ENCODE results near the gene GRIK3.
"Not testable (repeated sequence)": the region's sequence is repeated elsewhere in the genome, so short reads cannot be mapped to it uniquely, and the experiment has no call there.

DNA sequence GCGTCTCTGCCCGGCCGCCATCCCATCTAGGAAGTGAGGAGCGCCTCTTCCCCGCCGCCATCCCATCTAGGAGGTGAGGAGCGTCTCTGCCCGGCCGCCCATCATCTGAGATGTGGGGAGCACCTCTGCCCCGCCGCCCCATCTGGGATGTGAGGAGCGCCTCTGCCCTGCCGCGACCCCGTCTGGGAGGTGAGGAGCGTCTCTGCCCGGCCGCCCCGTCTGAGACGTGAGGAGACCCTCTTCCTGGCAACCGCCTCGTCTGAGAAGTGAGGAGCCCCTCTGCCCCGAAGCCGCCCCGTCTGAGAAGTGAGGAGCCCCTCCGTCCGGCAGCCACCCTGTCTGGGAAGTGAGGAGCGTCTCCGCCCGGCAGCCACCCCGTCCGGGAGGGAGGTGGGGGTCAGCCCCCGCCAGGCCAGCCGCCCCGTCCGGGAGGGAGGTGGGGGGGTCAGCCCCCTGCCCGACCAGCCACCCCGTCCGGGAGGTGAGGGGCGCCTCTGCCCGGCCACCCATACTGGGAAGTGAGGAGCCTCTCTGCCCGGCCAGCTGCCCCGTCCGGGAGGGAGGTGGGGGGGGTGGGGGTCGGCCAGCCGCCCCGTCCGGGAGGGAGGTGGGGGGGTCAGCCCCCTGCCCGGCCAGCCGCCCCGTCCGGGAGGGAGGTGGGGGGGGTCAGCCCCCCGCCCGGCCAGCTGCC, 46.1 kb upstream of the GRIK3 start:
- TF ChIP-seq, protein P1, sequence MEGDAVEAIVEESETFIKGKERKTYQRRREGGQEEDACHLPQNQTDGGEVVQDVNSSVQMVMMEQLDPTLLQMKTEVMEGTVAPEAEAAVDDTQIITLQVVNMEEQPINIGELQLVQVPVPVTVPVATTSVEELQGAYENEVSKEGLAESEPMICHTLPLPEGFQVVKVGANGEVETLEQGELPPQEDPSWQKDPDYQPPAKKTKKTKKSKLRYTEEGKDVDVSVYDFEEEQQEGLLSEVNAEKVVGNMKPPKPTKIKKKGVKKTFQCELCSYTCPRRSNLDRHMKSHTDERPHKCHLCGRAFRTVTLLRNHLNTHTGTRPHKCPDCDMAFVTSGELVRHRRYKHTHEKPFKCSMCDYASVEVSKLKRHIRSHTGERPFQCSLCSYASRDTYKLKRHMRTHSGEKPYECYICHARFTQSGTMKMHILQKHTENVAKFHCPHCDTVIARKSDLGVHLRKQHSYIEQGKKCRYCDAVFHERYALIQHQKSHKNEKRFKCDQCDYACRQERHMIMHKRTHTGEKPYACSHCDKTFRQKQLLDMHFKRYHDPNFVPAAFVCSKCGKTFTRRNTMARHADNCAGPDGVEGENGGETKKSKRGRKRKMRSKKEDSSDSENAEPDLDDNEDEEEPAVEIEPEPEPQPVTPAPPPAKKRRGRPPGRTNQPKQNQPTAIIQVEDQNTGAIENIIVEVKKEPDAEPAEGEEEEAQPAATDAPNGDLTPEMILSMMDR (IDR thresholded peaks at IDR 0.05): not testable (repeated sequence)
- TF ChIP-seq, protein P2, sequence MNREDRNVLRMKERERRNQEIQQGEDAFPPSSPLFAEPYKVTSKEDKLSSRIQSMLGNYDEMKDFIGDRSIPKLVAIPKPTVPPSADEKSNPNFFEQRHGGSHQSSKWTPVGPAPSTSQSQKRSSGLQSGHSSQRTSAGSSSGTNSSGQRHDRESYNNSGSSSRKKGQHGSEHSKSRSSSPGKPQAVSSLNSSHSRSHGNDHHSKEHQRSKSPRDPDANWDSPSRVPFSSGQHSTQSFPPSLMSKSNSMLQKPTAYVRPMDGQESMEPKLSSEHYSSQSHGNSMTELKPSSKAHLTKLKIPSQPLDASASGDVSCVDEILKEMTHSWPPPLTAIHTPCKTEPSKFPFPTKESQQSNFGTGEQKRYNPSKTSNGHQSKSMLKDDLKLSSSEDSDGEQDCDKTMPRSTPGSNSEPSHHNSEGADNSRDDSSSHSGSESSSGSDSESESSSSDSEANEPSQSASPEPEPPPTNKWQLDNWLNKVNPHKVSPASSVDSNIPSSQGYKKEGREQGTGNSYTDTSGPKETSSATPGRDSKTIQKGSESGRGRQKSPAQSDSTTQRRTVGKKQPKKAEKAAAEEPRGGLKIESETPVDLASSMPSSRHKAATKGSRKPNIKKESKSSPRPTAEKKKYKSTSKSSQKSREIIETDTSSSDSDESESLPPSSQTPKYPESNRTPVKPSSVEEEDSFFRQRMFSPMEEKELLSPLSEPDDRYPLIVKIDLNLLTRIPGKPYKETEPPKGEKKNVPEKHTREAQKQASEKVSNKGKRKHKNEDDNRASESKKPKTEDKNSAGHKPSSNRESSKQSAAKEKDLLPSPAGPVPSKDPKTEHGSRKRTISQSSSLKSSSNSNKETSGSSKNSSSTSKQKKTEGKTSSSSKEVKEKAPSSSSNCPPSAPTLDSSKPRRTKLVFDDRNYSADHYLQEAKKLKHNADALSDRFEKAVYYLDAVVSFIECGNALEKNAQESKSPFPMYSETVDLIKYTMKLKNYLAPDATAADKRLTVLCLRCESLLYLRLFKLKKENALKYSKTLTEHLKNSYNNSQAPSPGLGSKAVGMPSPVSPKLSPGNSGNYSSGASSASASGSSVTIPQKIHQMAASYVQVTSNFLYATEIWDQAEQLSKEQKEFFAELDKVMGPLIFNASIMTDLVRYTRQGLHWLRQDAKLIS (CRISPR knock-in tag; IDR thresholded peaks at IDR 0.05; ENCODE audit: borderline replicate concordance): not testable (repeated sequence)
- TF ChIP-seq, protein P3, sequence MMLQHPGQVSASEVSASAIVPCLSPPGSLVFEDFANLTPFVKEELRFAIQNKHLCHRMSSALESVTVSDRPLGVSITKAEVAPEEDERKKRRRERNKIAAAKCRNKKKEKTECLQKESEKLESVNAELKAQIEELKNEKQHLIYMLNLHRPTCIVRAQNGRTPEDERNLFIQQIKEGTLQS (CRISPR knock-in tag; conservative IDR thresholded peaks at IDR 0.05): not testable (repeated sequence)
- TF ChIP-seq, protein P4, sequence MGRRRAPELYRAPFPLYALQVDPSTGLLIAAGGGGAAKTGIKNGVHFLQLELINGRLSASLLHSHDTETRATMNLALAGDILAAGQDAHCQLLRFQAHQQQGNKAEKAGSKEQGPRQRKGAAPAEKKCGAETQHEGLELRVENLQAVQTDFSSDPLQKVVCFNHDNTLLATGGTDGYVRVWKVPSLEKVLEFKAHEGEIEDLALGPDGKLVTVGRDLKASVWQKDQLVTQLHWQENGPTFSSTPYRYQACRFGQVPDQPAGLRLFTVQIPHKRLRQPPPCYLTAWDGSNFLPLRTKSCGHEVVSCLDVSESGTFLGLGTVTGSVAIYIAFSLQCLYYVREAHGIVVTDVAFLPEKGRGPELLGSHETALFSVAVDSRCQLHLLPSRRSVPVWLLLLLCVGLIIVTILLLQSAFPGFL (CRISPR knock-in tag; IDR thresholded peaks at IDR 0.05; ENCODE audit: borderline replicate concordance): not testable (repeated sequence)
- TF ChIP-seq, protein P5, sequence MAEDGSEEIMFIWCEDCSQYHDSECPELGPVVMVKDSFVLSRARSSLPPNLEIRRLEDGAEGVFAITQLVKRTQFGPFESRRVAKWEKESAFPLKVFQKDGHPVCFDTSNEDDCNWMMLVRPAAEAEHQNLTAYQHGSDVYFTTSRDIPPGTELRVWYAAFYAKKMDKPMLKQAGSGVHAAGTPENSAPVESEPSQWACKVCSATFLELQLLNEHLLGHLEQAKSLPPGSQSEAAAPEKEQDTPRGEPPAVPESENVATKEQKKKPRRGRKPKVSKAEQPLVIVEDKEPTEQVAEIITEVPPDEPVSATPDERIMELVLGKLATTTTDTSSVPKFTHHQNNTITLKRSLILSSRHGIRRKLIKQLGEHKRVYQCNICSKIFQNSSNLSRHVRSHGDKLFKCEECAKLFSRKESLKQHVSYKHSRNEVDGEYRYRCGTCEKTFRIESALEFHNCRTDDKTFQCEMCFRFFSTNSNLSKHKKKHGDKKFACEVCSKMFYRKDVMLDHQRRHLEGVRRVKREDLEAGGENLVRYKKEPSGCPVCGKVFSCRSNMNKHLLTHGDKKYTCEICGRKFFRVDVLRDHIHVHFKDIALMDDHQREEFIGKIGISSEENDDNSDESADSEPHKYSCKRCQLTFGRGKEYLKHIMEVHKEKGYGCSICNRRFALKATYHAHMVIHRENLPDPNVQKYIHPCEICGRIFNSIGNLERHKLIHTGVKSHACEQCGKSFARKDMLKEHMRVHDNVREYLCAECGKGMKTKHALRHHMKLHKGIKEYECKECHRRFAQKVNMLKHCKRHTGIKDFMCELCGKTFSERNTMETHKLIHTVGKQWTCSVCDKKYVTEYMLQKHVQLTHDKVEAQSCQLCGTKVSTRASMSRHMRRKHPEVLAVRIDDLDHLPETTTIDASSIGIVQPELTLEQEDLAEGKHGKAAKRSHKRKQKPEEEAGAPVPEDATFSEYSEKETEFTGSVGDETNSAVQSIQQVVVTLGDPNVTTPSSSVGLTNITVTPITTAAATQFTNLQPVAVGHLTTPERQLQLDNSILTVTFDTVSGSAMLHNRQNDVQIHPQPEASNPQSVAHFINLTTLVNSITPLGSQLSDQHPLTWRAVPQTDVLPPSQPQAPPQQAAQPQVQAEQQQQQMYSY (CRISPR knock-in tag; IDR thresholded peaks at IDR 0.05): not testable (repeated sequence)
- TF ChIP-seq CREB1 (CRISPR knock-in tag; IDR thresholded peaks at IDR 0.05); ZBTB21 (CRISPR knock-in tag; IDR thresholded peaks at IDR 0.05; ENCODE audit: borderline replicate concordance); ZNF263 (CRISPR knock-in tag; IDR thresholded peaks at IDR 0.05; ENCODE audit: low read depth); NR2C2 (CRISPR knock-in tag; IDR thresholded peaks at IDR 0.05); CREM (CRISPR knock-in tag; IDR thresholded peaks at IDR 0.05): not testable (repeated sequence)
- TF ChIP-seq, protein P6, sequence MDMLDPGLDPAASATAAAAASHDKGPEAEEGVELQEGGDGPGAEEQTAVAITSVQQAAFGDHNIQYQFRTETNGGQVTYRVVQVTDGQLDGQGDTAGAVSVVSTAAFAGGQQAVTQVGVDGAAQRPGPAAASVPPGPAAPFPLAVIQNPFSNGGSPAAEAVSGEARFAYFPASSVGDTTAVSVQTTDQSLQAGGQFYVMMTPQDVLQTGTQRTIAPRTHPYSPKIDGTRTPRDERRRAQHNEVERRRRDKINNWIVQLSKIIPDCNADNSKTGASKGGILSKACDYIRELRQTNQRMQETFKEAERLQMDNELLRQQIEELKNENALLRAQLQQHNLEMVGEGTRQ (CRISPR knock-in tag; IDR thresholded peaks at IDR 0.05): not testable (repeated sequence)
- TF ChIP-seq, protein P7, sequence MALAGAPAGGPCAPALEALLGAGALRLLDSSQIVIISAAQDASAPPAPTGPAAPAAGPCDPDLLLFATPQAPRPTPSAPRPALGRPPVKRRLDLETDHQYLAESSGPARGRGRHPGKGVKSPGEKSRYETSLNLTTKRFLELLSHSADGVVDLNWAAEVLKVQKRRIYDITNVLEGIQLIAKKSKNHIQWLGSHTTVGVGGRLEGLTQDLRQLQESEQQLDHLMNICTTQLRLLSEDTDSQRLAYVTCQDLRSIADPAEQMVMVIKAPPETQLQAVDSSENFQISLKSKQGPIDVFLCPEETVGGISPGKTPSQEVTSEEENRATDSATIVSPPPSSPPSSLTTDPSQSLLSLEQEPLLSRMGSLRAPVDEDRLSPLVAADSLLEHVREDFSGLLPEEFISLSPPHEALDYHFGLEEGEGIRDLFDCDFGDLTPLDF (CRISPR knock-in tag; IDR thresholded peaks at IDR 0.05): not testable (repeated sequence)

Data from WTC11 (cell line).